ENCODE measurements around the gene TBC1D1. TPM values are rescaled to one million over a fixed set of nuclear protein-coding genes. Genes with fewer than 3 reads are reported as not detected.

Gene TBC1D1
- polyA plus RNA-seq, 1 donor from 2014 or later, result 23.2 TPM

- TF ChIP-seq EZH2 (IDR thresholded peaks at IDR 0.05; ENCODE audit: borderline replicate concordance, insufficient read depth, low read length, poor library complexity, severe bottlenecking) (no peak), EP300 (conservative IDR thresholded peaks at IDR 0.05; ENCODE audit: poor library complexity, severe bottlenecking) (no peak), TAF1 (IDR thresholded peaks at IDR 0.05; ENCODE audit: low read depth) (no peak)
Observed at GRCh38 chr4:38055566-38055965, 164.7 kb downstream of the TBC1D1 start (continued).

- H3K4me3 ChIP-seq (ENCODE audit: low read length), result no peak overlapping the region
- no peaks in the 10 kb centered on the region for H3K9me3 ChIP-seq (ENCODE audit: low read length)
- no peaks in the 10 kb centered on the region for H3K27me3 ChIP-seq (ENCODE audit: insufficient read depth, low read depth, low read length)
- no peak overlapping the region for H3K9ac ChIP-seq (ENCODE audit: low read length)
- no peaks in the 10 kb centered on the region for H3K36me3 ChIP-seq (ENCODE audit: insufficient read depth, low read length)
- H3K27ac ChIP-seq (ENCODE audit: low read length), result no peak overlapping the region
- no peak overlapping the region for H3K4me2 ChIP-seq (ENCODE audit: low read length)
- TF ChIP-seq TAF1 (IDR thresholded peaks at IDR 0.05; ENCODE audit: low read depth) (no peak), MXI1 (conservative IDR thresholded peaks at IDR 0.05; ENCODE audit: poor library complexity, severe bottlenecking) (no peak), CTCF (IDR thresholded peaks at IDR 0.05; ENCODE audit: poor library complexity, severe bottlenecking) (no peak), RAD21 (conservative IDR thresholded peaks at IDR 0.05) (no peak), POLR2AphosphoS5 (IDR thresholded peaks at IDR 0.05) (no peak), EZH2 (IDR thresholded peaks at IDR 0.05; ENCODE audit: borderline replicate concordance, insufficient read depth, low read length, poor library complexity, severe bottlenecking) (no peak), SMC3 (conservative IDR thresholded peaks at IDR 0.05; ENCODE audit: poor library complexity) (no peak), EP300 (conservative IDR thresholded peaks at IDR 0.05; ENCODE audit: poor library complexity, severe bottlenecking) (no peak), REST (IDR thresholded peaks at IDR 0.05; ENCODE audit: borderline replicate concordance) (no peak)
- H2AFZ ChIP-seq (ENCODE audit: low read depth, low read length), result no peak overlapping the region
- no peaks in the 10 kb centered on the region for H3K9me2 ChIP-seq (ENCODE audit: insufficient read depth, low read length)
- H4K20me1 ChIP-seq (ENCODE audit: insufficient read depth), result no peaks in the 10 kb centered on the region
- H3F3A ChIP-seq (ENCODE audit: insufficient read depth, low read length, poor library complexity, severe bottlenecking), result no peaks in the 10 kb centered on the region
- H3K79me2 ChIP-seq (replicated peaks; ENCODE audit: insufficient read depth, low read length), result no peaks in the 10 kb centered on the region
Observed at GRCh38 chr4:38056011-38056685, 165.3 kb downstream of the TBC1D1 start.

GRCh38 chr4:38058151-38058550, 167.3 kb downstream of the TBC1D1 start:
- Histone ChIP-seq H3K9me3 (ENCODE audit: low read length) (no peaks in the 10 kb centered on the region), H3K4me2 (ENCODE audit: low read length) (no peak overlapping the region), H3K27ac (ENCODE audit: low read length) (no peak overlapping the region), H2AFZ (ENCODE audit: low read depth, low read length) (no peak overlapping the region), H3F3A (ENCODE audit: insufficient read depth, low read length, poor library complexity, severe bottlenecking) (no peaks in the 10 kb centered on the region), H4K20me1 (ENCODE audit: insufficient read depth) (no peaks in the 10 kb centered on the region), H3K9ac (ENCODE audit: low read length) (no peak overlapping the region), H3K9me2 (ENCODE audit: insufficient read depth, low read length) (no peaks in the 10 kb centered on the region), H3K4me3 (ENCODE audit: low read length) (no peak overlapping the region), H3K36me3 (ENCODE audit: insufficient read depth, low read length) (no peaks in the 10 kb centered on the region), H3K79me2 (replicated peaks; ENCODE audit: insufficient read depth, low read length) (no peaks in the 10 kb centered on the region), H3K27me3 (ENCODE audit: insufficient read depth, low read depth, low read length) (no peaks in the 10 kb centered on the region)
- TF ChIP-seq EP300 (conservative IDR thresholded peaks at IDR 0.05; ENCODE audit: poor library complexity, severe bottlenecking) (no peak), RAD21 (conservative IDR thresholded peaks at IDR 0.05) (no peak), REST (IDR thresholded peaks at IDR 0.05; ENCODE audit: borderline replicate concordance) (no peak), MXI1 (conservative IDR thresholded peaks at IDR 0.05; ENCODE audit: poor library complexity, severe bottlenecking) (no peak), EZH2 (IDR thresholded peaks at IDR 0.05; ENCODE audit: borderline replicate concordance, insufficient read depth, low read length, poor library complexity, severe bottlenecking) (no peak), CTCF (IDR thresholded peaks at IDR 0.05; ENCODE audit: poor library complexity, severe bottlenecking) (no peak), SMC3 (conservative IDR thresholded peaks at IDR 0.05; ENCODE audit: poor library complexity) (no peak), TAF1 (IDR thresholded peaks at IDR 0.05; ENCODE audit: low read depth) (no peak), POLR2AphosphoS5 (IDR thresholded peaks at IDR 0.05) (no peak)

Measured in neural cell (in vitro differentiated cells).